Measurements from ENCODE around the gene ZFAND4.

- no peak for TF ChIP-seq POLR2A (IDR thresholded peaks at IDR 0.05)
- TF ChIP-seq POLR2AphosphoS5 (IDR thresholded peaks at IDR 0.05) = no peak
These were observed 46.7 kb downstream of the ZFAND4 start for GRCh38 chr10:45625879-45626278.
